GM19023 (cell line): ENCODE results near the gene PPIF.
A peak's percentile ranks its signal among the peaks of the same experiment; 100 is the strongest.
"Not testable (repeated sequence)": the region's sequence is repeated elsewhere in the genome, so short reads cannot be mapped to it uniquely, and the experiment has no call there.

Source experiments
- ATAC-seq: cut with Tn5 transposase; IDR thresholded peaks from one replicate; pipeline ENCODE4 v1.9.1; 2021; ENCODE audit warnings: mild to moderate bottlenecking, moderate library complexity; ENCODE audit not compliant: unreplicated experiment

PPIF gene

DNA sequence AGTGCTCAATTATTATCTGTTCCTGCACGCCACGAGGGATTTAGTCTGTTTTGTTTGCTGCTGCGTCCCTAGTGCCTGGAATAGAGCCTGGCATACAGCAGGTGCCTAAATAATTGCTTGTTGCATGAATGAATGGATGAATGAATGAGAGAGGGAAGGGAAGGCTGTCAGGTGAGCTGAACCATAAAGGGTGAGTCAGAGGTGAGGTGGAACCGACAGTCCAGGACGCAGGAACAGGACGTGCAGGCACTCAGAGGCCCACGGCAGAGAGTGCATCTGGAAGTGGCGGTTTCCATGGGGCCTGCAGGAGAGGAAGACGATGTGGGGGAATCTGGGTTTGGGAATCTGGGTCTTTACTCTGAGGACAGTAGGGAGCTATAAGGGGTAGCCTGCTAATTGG, 17.7 kb upstream of the PPIF start:
- no peak for ATAC-seq

DNA sequence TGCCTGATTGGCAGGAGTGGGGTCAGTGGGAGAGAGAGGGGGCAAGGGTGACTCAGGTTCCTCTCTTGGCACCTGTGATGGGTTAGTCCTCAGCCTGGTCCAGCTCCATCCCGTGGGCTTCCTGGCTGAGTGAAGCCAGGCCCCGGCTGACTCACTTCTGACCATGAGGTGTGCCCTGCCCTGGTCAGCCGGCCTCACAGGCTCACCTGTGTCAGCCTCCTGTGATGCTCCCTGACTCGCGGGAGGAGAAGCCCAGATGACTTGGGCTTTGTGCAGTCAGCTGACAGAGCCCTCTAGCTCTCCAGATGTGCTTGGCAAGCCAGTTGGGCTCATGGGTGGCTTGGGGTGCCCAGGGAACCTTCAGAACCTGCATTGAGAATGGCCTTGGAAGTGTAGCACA, 16.0 kb upstream of the PPIF start:
- ATAC-seq, result peak; percentile 20

GRCh38 chr10:79331709-79332108, 15.6 kb upstream of the PPIF start:
- peak; percentile 79 for ATAC-seq

DNA sequence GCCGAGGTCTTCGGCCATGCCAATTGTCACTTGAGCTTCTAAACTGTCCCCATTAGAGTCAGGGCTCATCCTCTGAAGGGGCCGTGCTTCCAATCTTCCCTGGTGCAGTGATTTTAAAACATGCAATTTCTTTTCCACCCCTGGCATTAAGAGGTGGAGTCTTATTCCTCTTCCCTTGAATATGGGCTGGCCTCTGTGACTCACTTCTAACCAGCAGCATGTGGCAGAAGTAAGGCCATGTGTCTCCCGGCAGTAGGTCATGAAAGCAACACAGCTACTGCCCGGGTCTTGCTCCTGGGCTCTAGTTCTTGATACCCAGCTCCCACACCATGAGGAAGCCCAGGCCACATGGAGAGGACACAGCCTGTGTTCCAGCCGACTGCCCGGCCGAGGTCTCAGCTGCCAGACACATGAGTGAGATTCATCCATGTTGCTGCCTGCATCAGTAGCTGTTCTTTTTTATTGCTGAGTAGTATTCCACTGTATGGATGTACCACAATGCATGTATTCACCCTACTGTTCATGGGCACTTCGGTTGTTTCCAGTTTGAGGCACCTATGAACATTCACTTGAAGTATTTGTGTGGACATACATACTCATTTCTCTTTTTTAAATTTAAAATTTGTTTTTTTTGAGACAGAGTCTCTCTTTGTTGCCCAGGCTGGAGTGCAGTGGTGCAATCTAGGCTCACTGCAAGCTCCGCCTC, 14.5 kb upstream of the PPIF start:
- ATAC-seq, result not testable (repeated sequence)

- no peak for ATAC-seq
Observed at GRCh38 chr10:79333513-79333912, 13.8 kb upstream of the PPIF start.

GRCh38 chr10:79334573-79334972, 12.7 kb upstream of the PPIF start:
- no peak for ATAC-seq

DNA sequence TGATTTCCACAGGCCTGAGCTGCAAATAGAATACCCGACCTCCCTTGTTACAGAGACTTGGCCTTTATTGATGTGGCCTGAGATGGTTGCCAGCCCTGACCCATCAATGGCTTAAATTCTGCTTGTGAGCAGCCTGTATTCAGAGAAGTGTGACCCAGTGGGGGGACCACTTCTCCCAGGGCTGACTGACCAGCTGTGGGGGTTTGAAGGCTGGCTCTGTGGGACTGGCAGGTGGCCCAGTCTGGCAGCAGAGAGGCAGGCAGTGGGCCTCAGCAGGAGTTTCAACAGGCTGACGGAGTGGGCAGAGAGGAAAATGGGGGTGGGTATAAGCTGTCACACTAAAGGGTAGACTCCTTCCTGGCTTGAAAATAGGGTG, 12.2 kb upstream of the PPIF start:
- ATAC-seq, result no peak

DNA sequence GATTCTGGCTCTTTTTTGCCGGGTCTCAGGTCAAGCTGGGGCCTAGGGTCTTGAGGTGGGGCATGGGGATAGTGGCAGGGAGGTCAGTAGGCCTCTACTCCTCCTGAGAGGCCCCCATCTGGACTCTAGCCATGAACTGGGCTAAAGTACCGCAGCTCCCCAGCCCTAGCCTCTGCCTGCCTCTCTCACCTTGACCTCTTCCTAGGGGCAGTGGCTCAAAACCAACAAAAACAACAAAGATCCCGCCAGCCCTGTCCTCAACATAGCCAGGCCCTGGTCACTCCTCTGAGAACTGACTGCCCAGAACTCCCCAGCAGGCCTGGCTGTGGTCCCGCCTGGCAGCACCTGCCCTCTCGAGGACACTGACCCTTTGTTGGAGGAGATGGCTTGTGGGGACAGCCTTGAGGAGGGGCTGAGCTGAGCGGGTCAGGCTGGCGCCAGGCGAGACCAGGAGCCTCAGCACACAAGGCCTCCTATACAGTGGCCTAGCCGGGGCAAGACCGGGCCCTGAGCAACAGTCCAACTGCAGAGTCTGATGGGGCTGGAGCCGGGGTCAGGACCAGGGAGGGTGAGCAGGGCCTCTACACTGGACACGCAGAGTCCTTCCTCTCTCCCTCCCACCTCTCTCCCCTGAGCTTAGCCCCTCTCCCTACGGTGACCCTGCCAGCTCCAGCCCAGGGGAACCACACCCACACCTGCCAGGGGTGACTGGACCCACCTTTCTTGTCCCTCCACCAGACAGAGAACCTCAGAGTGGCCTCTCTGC, 11.6 kb upstream of the PPIF start:
- no peak for ATAC-seq

GRCh38 chr10:79336276-79336675, 11.0 kb upstream of the PPIF start:
- no peak for ATAC-seq

GRCh38 chr10:79336739-79337138, 10.5 kb upstream of the PPIF start:
- ATAC-seq, result no peak

DNA sequence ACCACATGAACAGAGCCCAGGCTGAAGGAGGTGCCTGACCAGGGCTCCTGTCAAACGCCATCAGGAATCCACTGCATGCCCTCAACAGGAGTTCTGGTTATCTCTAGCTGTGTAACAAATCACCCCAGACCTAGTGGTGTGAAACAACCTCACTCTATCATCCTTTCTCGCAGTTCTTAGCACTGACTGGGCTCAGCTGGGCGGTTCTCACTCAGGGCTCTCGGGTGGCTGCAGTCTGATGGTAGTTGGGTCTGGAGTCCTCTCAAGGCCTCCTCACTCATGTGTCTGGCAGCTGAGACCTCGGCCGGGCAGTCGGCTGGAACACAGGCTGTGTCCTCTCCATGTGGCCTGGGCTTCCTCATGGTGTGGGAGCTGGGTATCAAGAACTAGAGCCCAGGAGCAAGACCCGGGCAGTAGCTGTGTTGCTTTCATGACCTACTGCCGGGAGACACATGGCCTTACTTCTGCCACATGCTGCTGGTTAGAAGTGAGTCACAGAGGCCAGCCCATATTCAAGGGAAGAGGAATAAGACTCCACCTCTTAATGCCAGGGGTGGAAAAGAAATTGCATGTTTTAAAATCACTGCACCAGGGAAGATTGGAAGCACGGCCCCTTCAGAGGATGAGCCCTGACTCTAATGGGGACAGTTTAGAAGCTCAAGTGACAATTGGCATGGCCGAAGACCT, 9.3 kb upstream of the PPIF start:
- not testable (repeated sequence) for ATAC-seq

DNA sequence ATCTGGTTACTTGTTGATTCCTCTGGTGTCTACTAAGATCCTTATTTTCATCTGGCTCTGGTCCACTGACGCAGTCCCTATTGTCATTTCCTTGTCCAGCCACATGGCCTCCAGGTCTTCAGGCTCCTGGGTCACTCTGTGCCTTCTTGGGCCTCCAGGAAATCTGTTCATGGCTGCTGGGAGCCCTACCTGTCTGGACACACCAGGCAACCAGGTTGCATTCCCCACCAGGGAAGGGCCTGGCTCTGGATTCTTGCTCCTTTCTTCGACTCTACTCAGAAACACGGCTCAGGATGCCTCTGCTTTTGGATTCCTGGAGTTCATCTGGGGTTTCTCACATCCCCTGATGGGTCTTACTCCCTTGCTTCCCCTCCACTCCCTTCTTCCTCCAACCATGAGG, 8.0 kb upstream of the PPIF start:
- no peak for ATAC-seq

- no peak for ATAC-seq
Observed at GRCh38 chr10:79340646-79341244, 6.5 kb upstream of the PPIF start.

DNA sequence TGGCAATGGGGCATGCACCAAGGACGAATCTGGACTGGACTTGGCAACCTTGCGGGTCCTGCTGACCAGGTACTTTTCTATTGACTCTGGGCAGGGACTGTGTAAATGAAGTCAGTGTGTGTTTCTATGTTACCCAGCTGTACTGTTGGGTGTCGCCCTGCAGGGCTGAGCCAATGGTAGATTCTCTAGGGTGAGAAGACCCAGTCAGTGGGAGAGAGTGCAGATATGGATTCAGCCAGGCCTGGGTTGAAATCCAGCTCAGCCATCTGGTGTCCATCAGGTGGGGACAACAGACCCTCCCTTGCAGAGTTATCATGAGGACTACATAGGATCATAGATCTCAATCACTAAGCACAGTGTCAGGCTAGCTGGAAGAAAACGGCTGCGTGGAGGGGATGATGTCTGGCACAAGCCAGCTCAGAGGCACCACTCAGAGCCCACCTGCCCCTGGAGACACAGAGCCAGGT, 4.9 kb upstream of the PPIF start:
- ATAC-seq, result no peak

DNA sequence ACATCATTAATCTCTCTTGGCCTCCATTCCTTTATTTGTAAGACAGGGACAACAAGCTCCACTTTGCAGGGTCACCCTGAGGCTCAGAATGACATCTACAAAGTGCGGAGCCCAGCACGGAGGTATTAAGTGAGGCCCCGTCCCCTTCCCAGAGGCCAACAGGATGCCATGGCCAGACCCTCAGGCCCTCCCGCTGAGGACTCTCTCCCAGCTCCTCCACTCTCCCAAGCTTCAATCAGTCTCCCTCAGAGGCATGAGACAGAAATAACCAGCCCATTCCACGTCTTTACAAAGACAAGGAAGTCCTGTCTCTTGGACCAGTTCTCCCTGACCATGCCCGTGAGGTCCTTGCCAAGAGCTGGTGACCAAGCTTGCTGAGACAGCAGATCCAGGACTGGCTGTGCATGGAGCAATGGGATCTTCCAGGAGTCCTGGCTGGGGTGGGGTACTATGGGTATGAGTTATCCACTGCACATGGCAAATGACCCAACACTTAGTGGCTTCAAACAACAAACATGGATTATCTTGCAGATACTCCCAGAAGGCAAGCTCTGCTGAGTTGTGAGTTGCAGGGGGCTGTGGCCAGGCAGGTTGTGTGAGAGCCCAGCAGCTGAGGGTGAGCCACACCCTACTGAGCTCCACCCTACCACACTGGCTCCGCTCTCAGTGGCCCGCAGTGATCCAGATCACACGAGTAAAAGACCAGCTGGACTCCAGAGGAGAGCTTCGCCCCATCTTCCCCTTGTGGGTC, 4.3 kb upstream of the PPIF start:
- ATAC-seq, result no peak

- ATAC-seq, result no peak
Observed at GRCh38 chr10:79344502-79345195, 2.6 kb upstream of the PPIF start.

DNA sequence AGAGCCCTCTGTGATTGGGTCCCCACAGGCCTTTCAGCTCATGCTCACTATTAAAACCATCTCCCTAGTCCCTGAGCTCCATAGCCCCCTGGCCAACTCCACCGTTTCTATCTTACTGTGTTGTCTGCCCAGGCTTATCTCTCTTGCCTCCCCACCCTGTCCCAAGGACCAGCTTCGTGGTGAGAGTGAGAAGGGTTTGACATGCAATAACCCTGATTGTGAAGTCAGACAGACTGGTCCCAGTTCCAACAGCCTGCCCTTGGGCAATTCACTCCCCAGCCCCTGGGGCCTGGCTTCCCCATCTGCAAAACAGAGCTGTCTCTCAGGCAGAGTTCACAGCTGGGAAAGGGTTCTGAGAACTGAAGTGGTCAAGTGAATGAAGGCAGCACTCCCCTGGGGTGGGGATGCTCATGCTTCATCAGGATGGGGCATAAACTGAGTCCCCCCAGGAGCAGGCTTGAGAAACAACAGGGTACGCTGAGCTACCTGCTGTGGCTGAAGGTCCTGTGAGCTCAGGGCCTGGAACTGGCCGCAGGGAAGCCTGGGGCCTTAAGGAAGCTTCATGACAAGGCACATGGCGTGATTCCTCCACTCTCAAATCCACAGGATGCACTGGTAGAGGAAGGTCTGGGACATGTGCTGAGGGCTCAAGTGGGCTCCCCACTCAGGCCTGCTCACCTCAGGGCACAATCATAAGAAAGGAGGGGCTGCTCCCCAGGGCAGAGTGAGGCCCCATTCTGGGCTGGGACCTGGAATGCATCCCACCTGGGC, 1.8 kb upstream of the PPIF start:
- no peak for ATAC-seq

DNA sequence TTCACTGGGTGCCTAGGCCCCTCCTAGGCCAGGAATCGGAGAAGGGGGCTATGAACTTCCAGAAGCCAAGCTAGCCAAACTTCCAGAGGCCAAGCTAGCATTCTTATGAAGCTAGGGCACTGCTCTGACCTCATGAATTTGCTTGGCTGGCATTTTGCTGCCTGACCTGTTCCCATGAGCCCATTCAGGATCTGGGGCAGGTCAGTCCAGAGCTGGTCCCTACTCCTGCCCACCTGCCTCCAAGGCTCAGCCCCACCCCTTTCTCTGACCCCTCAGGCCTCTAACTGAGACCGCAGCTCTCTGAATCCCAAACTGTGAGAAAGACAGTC, 1.3 kb upstream of the PPIF start:
- ATAC-seq, result no peak

DNA sequence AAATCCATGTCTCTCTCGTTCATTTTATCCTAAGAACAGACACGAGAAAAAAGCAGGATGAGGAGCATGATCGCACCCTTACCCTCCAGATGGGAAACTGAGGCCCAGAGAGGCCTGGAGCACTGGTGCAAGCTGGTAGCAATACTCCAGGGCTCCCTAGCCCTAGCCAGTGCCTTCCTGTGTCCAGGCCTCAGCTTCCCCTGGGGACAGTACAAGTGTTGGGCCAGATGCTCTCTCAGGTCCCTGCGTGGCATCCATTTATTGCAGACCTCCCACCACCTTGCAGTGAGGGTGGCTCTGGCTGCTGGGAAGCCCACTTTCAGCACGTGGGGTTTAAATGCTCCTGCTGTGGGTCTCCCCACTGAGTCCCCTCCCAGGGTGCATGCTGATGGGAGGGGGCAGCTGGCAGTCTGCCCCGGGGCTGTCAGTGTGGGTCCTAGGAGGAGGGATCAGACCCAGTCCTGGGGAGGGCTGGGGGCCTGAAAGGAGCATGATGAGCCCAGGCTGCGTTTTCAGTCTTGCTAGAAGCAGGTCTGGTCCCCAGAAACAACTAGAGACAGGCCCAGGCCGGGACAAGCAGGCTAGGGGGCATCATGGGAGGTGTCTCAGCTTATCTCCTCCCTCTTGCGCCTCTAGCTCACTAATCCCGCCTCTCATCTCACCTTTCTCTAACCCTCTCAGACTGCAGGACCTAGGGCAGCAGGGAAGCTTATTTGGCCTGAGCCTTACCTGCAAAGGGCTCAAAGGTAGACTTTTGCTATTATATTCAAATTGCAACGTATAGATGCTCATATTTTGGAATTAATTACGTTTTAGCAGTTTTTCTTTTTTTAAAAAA, 662 bp upstream of the PPIF start:
- ATAC-seq, result no peak
